Colonic mucosa (tissue), 4 donors: ENCODE measurements around the gene CFL1. TPM values are rescaled to one million over a fixed set of nuclear protein-coding genes. Genes with fewer than 3 reads are reported as not detected.
"Not testable (repeated sequence)": the region's sequence is repeated elsewhere in the genome, so short reads cannot be mapped to it uniquely, and the experiment has no call there.

ENCODE experiments used
- DNase-seq: peaks from one replicate; pipeline ENCODE4 v3.0.0-alpha.2; 2020
- H3K27ac ChIP-seq: fragments of 200-600 bp; one replicate; pipeline ENCODE4 v1.8.0; 2021
- H3K27me3 ChIP-seq: fragments of 200-600 bp; one replicate; pipeline ENCODE4 v1.8.0; 2021
- H3K36me3 ChIP-seq: fragments of 200-600 bp; one replicate; pipeline ENCODE4 v1.8.0; 2021
- H3K4me1 ChIP-seq: fragments of 200-600 bp; one replicate; pipeline ENCODE4 v1.8.0; 2021; ENCODE audit warnings: mild to moderate bottlenecking
- H3K4me3 ChIP-seq: fragments of 200-600 bp; one replicate; pipeline ENCODE4 v1.8.0; 2021
- H3K9ac ChIP-seq, 2 donors: one replicate each; pipeline ENCODE4 v1.7.0; 2013; ENCODE audit warnings: control low read depth in 2 of 2, low read depth in 2 of 2, low read length in 2 of 2
- H3K9me3 ChIP-seq: fragments of 200-600 bp; one replicate; pipeline ENCODE4 v1.8.0; 2021
- intact Hi-C: fragments of 100-400 bp; cut with DNase I; formaldehyde crosslinking; loops from one replicate; pipeline ENCODE4 v1.14.1; 2022
- total RNA-seq, 2 donors: library from RNA; stranded (reverse); fragmentation: NEBNext Ultra II Directional in 1 of 2; extraction: Animal tissue kit (Norgen Biotek cat#: 25700) in 1 of 2; gene quantifications; one replicate each; pipeline ENCODE4 v1.2.1, GENCODE V29; 2021
- TF ChIP-seq, protein P1 (sequence below): fragments of 200-600 bp; IDR thresholded peaks from one replicate; pipeline ENCODE4 v1.8.0; 2022; ENCODE audit warnings: antibody characterized with exemption, mild to moderate bottlenecking
- donor health status: healthy.
- donor health status: DM: no; HTN: no; CAD: no.
- donor health status: DM: no; HTN: no; CAD: no.

CFL1 gene
- total RNA-seq, 2 donors from 2014 or later: 1,832 to 1,932 TPM

GRCh38 chr11:65834202-65834601 lies 23.8 kb downstream of the CFL1 start:
- intact Hi-C loops: no loop called here
- Histone ChIP-seq H3K4me1 (peaks cover 4% of the 10 kb centered on the region), H3K9ac (peak overlapping the region; percentile 48 to 60), H3K27me3 (no peaks in the 10 kb centered on the region), H3K27ac (no peak overlapping the region), H3K36me3 (no peaks in the 10 kb centered on the region), H3K4me3 (peak overlapping the region; percentile 50), H3K9me3 (no peaks in the 10 kb centered on the region)
- no peak for DNase-seq
- TF ChIP-seq, protein P1, sequence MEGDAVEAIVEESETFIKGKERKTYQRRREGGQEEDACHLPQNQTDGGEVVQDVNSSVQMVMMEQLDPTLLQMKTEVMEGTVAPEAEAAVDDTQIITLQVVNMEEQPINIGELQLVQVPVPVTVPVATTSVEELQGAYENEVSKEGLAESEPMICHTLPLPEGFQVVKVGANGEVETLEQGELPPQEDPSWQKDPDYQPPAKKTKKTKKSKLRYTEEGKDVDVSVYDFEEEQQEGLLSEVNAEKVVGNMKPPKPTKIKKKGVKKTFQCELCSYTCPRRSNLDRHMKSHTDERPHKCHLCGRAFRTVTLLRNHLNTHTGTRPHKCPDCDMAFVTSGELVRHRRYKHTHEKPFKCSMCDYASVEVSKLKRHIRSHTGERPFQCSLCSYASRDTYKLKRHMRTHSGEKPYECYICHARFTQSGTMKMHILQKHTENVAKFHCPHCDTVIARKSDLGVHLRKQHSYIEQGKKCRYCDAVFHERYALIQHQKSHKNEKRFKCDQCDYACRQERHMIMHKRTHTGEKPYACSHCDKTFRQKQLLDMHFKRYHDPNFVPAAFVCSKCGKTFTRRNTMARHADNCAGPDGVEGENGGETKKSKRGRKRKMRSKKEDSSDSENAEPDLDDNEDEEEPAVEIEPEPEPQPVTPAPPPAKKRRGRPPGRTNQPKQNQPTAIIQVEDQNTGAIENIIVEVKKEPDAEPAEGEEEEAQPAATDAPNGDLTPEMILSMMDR: no peak

- peak within 1 kb of the TSS; percentile 48 to 60 for H3K9ac ChIP-seq
- peak; percentile 97 for DNase-seq
- H3K4me3 ChIP-seq: peak within 1 kb of the TSS; percentile 50
- no peak within 1 kb of the TSS for H3K27ac ChIP-seq
- TF ChIP-seq, protein P1: no peak
- peaks cover 4% of the 10 kb centered on the region for H3K4me1 ChIP-seq
- intact Hi-C loops: no loop called here
- no peaks in the 10 kb centered on the region for H3K36me3 ChIP-seq
- H3K9me3 ChIP-seq: no peaks in the 10 kb centered on the region
- no peaks in the 10 kb centered on the region for H3K27me3 ChIP-seq
Observed at GRCh38 chr11:65833297-65834030, 24.5 kb downstream of the CFL1 start, which contains the start of gene SNX32. Gene SNX32 (plus strand): TSS chr11:65833963. CDS start chr11:65834066, 103 bp downstream.

- H3K36me3 ChIP-seq, H3K9me3 ChIP-seq, H3K27me3 ChIP-seq, H3K27ac ChIP-seq, H3K4me3 ChIP-seq, H3K4me1 ChIP-seq, DNase-seq, H3K9ac ChIP-seq, intact Hi-C loops: not testable (repeated sequence)
Observed at GRCh38 chr11:65832231-65832630, 25.7 kb downstream of the CFL1 start.

GRCh38 chr11:65829459-65829858 lies 28.5 kb downstream of the CFL1 start:
- intact Hi-C loops: no loop called here
- DNase-seq: no peak
- TF ChIP-seq, protein P1: no peak

GRCh38 chr11:65826984-65827735 lies 30.8 kb downstream of the CFL1 start:
- H3K4me1 ChIP-seq: peaks cover 6% of the 10 kb centered on the region
- DNase-seq: no peak
- no peak overlapping the region for H3K4me3 ChIP-seq
- no peaks in the 10 kb centered on the region for H3K36me3 ChIP-seq
- no peak overlapping the region for H3K27ac ChIP-seq
- intact Hi-C loops: no loop called here
- no peaks in the 10 kb centered on the region for H3K9me3 ChIP-seq
- TF ChIP-seq, protein P1: no peak
- no peak overlapping the region for H3K9ac ChIP-seq
- H3K27me3 ChIP-seq: no peaks in the 10 kb centered on the region

More at GRCh38 chr11:65829459-65829858, 28.5 kb downstream of the CFL1 start:
- Histone ChIP-seq H3K9me3 (no peaks in the 10 kb centered on the region), H3K4me1 (peaks cover 4% of the 10 kb centered on the region), H3K27me3 (no peaks in the 10 kb centered on the region), H3K9ac (no peak overlapping the region), H3K27ac (no peak overlapping the region), H3K36me3 (no peaks in the 10 kb centered on the region), H3K4me3 (no peak overlapping the region)
